ENCODE results near the gene TPBGL.
A peak's percentile ranks its signal among the peaks of the same experiment; 100 is the strongest.

TPBGL gene

DNA sequence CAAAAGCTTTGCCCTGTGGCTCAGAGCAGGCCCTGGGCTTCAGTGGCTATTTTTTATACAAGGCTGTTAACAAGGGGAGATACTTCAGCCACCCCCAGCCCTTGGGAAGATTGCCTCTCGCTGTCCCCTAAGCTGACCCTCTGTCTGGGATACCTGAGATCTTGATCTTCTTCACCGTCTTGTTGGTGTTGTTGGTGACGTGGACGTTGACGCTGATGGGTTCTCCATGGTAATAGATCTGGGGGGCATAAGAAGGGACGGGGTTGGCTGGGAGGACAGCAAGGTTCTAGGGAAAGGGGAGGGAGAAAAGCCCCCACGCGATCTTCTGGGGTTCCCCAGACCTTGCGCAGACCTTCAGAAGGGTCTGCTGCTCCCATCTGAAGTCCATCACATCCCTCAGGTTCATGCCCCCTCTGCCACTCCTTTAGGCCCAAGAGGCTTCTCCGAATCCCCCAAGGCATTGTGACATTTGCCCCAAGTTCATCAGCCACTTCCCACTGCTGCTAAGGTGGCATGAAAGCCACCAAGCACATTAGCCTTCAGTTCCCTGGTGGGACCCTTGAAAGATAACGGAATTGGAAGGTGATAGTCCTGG, 36.7 kb downstream of the TPBGL start:
- peak; percentile 20 for DNase-seq (ENCODE audit: low spot score)
- Histone ChIP-seq H3K9me3 (ENCODE audit: severe bottlenecking) (no peaks in the 10 kb centered on the region), H3K36me3 (ENCODE audit: low read depth) (no peaks in the 10 kb centered on the region), H3K4me3 (ENCODE audit: severe bottlenecking) (no peak overlapping the region), H3K27ac (ENCODE audit: poor library complexity, severe bottlenecking) (no peak overlapping the region), H3K4me1 (ENCODE audit: insufficient read depth, poor library complexity, severe bottlenecking) (no peaks in the 10 kb centered on the region), H3K27me3 (ENCODE audit: insufficient read depth, poor library complexity, severe bottlenecking) (no peaks in the 10 kb centered on the region)
- no peak for ATAC-seq (ENCODE audit: low read depth)
- TF ChIP-seq, protein P1, sequence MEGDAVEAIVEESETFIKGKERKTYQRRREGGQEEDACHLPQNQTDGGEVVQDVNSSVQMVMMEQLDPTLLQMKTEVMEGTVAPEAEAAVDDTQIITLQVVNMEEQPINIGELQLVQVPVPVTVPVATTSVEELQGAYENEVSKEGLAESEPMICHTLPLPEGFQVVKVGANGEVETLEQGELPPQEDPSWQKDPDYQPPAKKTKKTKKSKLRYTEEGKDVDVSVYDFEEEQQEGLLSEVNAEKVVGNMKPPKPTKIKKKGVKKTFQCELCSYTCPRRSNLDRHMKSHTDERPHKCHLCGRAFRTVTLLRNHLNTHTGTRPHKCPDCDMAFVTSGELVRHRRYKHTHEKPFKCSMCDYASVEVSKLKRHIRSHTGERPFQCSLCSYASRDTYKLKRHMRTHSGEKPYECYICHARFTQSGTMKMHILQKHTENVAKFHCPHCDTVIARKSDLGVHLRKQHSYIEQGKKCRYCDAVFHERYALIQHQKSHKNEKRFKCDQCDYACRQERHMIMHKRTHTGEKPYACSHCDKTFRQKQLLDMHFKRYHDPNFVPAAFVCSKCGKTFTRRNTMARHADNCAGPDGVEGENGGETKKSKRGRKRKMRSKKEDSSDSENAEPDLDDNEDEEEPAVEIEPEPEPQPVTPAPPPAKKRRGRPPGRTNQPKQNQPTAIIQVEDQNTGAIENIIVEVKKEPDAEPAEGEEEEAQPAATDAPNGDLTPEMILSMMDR (IDR thresholded peaks at IDR 0.05; ENCODE audit: poor library complexity, severe bottlenecking) = no peak

DNA sequence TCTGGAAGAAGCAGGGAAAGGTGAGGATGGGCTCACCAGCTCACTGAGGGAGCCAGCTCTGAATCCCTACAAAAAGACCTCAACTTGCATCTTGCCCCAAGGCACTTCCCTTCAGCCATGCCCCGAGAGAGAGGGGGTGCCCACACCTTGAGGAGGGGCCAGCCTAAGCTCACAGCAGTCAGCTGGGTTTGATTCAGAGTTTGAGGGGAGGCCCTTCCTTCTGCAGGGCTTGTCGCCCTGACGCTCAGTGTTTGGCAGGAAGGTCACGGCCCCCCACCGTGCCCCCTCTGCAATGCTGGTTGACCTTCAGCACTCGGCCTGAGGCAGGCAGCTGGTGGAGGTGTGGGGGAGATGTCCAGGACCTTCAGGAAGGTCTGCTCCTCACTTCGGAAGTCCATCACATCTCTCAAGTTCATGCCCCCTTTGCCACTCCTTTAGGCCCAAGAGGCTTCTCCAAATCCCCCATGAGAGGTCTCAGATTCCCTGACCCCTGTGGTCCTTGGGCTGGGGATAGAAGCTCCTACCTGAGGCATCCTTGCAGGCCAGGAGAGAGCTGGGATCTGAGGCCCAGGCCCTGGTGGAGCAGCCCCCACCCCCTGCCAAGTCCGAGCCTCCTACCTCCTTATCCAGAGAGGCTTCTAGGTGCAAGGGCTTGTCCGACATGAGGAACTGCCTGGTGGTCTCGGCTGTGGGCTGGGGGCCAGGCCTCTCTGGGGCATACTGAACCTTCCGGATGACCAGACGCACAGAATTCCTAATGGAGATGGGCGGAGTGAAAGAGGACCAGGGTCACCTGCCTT, 37.6 kb downstream of the TPBGL start:
- no peaks in the 10 kb centered on the region for H3K36me3 ChIP-seq (ENCODE audit: low read depth)
- no peak overlapping the region for H3K27ac ChIP-seq (ENCODE audit: poor library complexity, severe bottlenecking)
- no peak overlapping the region for H3K4me3 ChIP-seq (ENCODE audit: severe bottlenecking)
- no peaks in the 10 kb centered on the region for H3K4me1 ChIP-seq (ENCODE audit: insufficient read depth, poor library complexity, severe bottlenecking)
- DNase-seq (ENCODE audit: low spot score) = peak; percentile 27
- H3K27me3 ChIP-seq (ENCODE audit: insufficient read depth, poor library complexity, severe bottlenecking) = no peaks in the 10 kb centered on the region
- no peak for ATAC-seq (ENCODE audit: low read depth)
- TF ChIP-seq, protein P1 (IDR thresholded peaks at IDR 0.05; ENCODE audit: poor library complexity, severe bottlenecking) = no peak
- H3K9me3 ChIP-seq (ENCODE audit: severe bottlenecking) = no peaks in the 10 kb centered on the region

DNA sequence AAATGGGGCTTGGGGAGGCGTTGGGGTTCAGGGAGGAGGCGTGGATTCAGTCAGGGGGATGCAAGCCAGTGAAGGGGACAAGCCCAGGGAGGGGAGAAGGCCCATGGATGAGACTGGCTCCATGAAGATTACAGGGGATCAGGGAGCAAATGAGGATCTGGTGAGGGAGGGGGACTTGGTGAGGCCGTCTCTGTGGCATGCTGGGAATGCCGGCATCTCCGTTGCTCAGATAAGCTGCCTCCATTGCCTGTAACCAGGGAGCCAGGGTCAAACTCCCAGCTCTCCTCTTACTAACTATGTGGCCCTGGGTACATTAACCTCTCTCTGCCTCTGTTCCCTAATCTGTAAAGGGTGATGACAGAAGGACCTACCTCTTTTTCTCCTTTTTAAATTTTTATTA, 38.7 kb downstream of the TPBGL start:
- Histone ChIP-seq H3K36me3 (ENCODE audit: low read depth) (no peaks in the 10 kb centered on the region), H3K4me1 (ENCODE audit: insufficient read depth, poor library complexity, severe bottlenecking) (no peaks in the 10 kb centered on the region), H3K9me3 (ENCODE audit: severe bottlenecking) (no peaks in the 10 kb centered on the region), H3K4me3 (ENCODE audit: severe bottlenecking) (no peak overlapping the region), H3K27ac (ENCODE audit: poor library complexity, severe bottlenecking) (no peak overlapping the region), H3K27me3 (ENCODE audit: insufficient read depth, poor library complexity, severe bottlenecking) (no peaks in the 10 kb centered on the region)
- peak; percentile 21 for DNase-seq (ENCODE audit: low spot score)
- TF ChIP-seq, protein P1 (IDR thresholded peaks at IDR 0.05; ENCODE audit: poor library complexity, severe bottlenecking) = no peak
- no peak for ATAC-seq (ENCODE audit: low read depth)

DNA sequence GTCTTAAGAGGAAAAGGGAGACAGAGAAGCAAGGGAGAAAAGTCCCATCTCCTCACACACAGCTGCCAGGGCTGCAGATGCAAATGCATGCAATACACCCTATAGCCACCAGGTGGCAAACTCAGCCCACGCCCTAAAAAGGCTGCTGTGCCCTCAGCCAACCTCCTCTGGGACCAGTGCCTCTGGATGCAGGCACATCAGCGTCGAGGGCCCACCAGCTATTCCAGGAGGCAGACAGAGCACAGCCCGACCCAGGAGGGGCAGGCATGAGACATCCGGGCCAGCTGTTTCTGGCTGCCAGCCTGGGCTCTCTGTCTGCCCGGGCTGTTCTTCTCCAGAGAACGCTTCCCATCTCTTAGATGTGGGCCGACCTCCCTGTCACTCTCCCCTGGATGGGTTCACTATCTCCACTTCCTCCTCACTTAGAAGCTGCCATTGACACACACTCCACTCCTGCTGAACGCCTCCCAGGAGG, 39.7 kb downstream of the TPBGL start:
- Histone ChIP-seq H3K4me3 (ENCODE audit: severe bottlenecking) (no peak overlapping the region), H3K9me3 (ENCODE audit: severe bottlenecking) (no peaks in the 10 kb centered on the region), H3K36me3 (ENCODE audit: low read depth) (no peaks in the 10 kb centered on the region), H3K27me3 (ENCODE audit: insufficient read depth, poor library complexity, severe bottlenecking) (no peaks in the 10 kb centered on the region), H3K27ac (ENCODE audit: poor library complexity, severe bottlenecking) (no peak overlapping the region), H3K4me1 (ENCODE audit: insufficient read depth, poor library complexity, severe bottlenecking) (no peaks in the 10 kb centered on the region)
- DNase-seq (ENCODE audit: low spot score) (peak; percentile 49), ATAC-seq (ENCODE audit: low read depth) (peak; percentile 73)
- TF ChIP-seq, protein P1 (IDR thresholded peaks at IDR 0.05; ENCODE audit: poor library complexity, severe bottlenecking) = peak; percentile 92

All from RWPE2 (cell line).